GM23338 (cell line): Measurements from ENCODE around the gene OLR1. TPM values are rescaled to one million over a fixed set of nuclear protein-coding genes. Genes with fewer than 3 reads are reported as not detected.

Experiments
- ATAC-seq: fragments of 200-7000 bp; cut with Tn5 transposase; 3 replicates; pipeline ENCODE4 v1.9.1; 2020
- DNase-seq: peaks from one replicate; pipeline ENCODE4 v3.0.0-alpha.2; 2015; ENCODE audit warnings: low spot score
- H2AFZ ChIP-seq: fragments of 200-600 bp; sonication (generic); 2 replicates; pipeline ENCODE4 v1.8.0; 2016; ENCODE audit warnings: antibody characterized with exemption, mild to moderate bottlenecking, moderate library complexity
- H3F3A ChIP-seq: fragments of 200-600 bp; sonication (generic); replicated peaks from 2 replicates; pipeline ENCODE4 v1.8.0; 2017; ENCODE audit warnings: antibody characterized with exemption, mixed run types, low read depth
- H3K27ac ChIP-seq: fragments of 200-600 bp; sonication (generic); 2 replicates; pipeline ENCODE4 v1.6.1; 2016; ENCODE audit warnings: low read depth
- H3K27me3 ChIP-seq: fragments of 200-600 bp; sonication (generic); 2 replicates; pipeline ENCODE4 v1.8.0; 2016; ENCODE audit warnings: mild to moderate bottlenecking, mixed run types, moderate library complexity; ENCODE audit not compliant: insufficient read depth
- H3K36me3 ChIP-seq: fragments of 200-600 bp; sonication (generic); 2 replicates; pipeline ENCODE4 v1.8.0; 2016; ENCODE audit warnings: mild to moderate bottlenecking; ENCODE audit not compliant: insufficient read depth
- H3K4me1 ChIP-seq: fragments of 200-600 bp; sonication (generic); 2 replicates; pipeline ENCODE4 v1.8.0; 2016; ENCODE audit warnings: mild to moderate bottlenecking, moderate library complexity; ENCODE audit not compliant: insufficient read depth
- H3K4me2 ChIP-seq: fragments of 200-600 bp; sonication (generic); 2 replicates; pipeline ENCODE4 v1.7.1; 2017; ENCODE audit warnings: mixed run types
- H3K4me3 ChIP-seq: fragments of 200-600 bp; sonication (generic); 2 replicates; pipeline ENCODE4 v1.6.1; 2016; ENCODE audit warnings: mixed run types
- H3K79me2 ChIP-seq: fragments of 200-600 bp; sonication (generic); replicated peaks from 2 replicates; pipeline ENCODE4 v1.8.0; 2017; ENCODE audit warnings: mild to moderate bottlenecking; ENCODE audit not compliant: insufficient read depth
- H3K9me2 ChIP-seq: fragments of 200-600 bp; sonication (generic); 2 replicates; pipeline ENCODE4 v1.8.0; 2017; ENCODE audit not compliant: insufficient read depth
- H4K20me1 ChIP-seq: fragments of 200-600 bp; sonication (generic); replicated peaks from 2 replicates; pipeline ENCODE4 v1.8.0; 2017; ENCODE audit warnings: mild to moderate bottlenecking; ENCODE audit not compliant: insufficient read depth
- H3K27ac Mint-ChIP-seq: 2 replicates; pipeline ENCODE4 v1.8.0; 2020; ENCODE audit warnings: inconsistent platforms, mild to moderate bottlenecking, moderate library complexity, mixed read lengths
- H3K27me3 Mint-ChIP-seq: 3 replicates; pipeline ENCODE4 v1.8.0; 2022; ENCODE audit warnings: low read depth, mild to moderate bottlenecking, moderate library complexity, mixed read lengths, inconsistent platforms; ENCODE audit not compliant: insufficient read depth, poor library complexity
- H3K36me3 Mint-ChIP-seq: 3 replicates; pipeline ENCODE4 v1.8.0; 2021; ENCODE audit warnings: low read depth, mild to moderate bottlenecking, inconsistent platforms, moderate library complexity, mixed read lengths
- H3K4me1 Mint-ChIP-seq: 3 replicates; pipeline ENCODE4 v1.8.0; 2020; ENCODE audit warnings: mild to moderate bottlenecking, inconsistent platforms, mixed read lengths
- H3K4me3 Mint-ChIP-seq: 3 replicates; pipeline ENCODE4 v1.8.0; 2021; ENCODE audit warnings: moderate library complexity, mild to moderate bottlenecking, inconsistent platforms, mixed read lengths
- H3K9me3 Mint-ChIP-seq: 3 replicates; pipeline ENCODE4 v1.8.0; 2020; ENCODE audit warnings: moderate library complexity, mild to moderate bottlenecking, inconsistent platforms, mixed read lengths
- CREB1 ChIP-seq: fragments of 250-450 bp; sonication (Bioruptor Pico); IDR thresholded peaks from 2 replicates; pipeline ENCODE4 v1.5.0; 2020; ENCODE audit warnings: low read depth, mild to moderate bottlenecking, moderate library complexity
- CTCF ChIP-seq, 2 experiments: fragments of 200-600 bp in 1 of 2; sonication (generic) in 1 of 2; conservative IDR thresholded peaks; 2 replicates each; pipeline versions ENCODE4 v1.5.1 to v1.6.1; 2016 to 2017; ENCODE audit warnings: antibody characterized with exemption in 2 of 2, low read depth in 2 of 2, mild to moderate bottlenecking in 2 of 2, moderate library complexity in 1 of 2
- ETS1 ChIP-seq: IDR thresholded peaks from 2 replicates; pipeline ENCODE4 v1.6.1; 2016; ENCODE audit warnings: antibody characterized with exemption
- EZH2 ChIP-seq: fragments of 200-600 bp; sonication (generic); IDR thresholded peaks from one replicate; pipeline ENCODE4 v1.8.0; 2017; ENCODE audit warnings: antibody characterized with exemption, mild to moderate bottlenecking, low read depth; ENCODE audit not compliant: unreplicated experiment
- EZH2phosphoT487 ChIP-seq: fragments of 200-600 bp; sonication (generic); IDR thresholded peaks from one replicate; pipeline ENCODE4 v1.8.1; 2018; ENCODE audit warnings: antibody characterized with exemption; ENCODE audit not compliant: unreplicated experiment
- JUNB ChIP-seq: IDR thresholded peaks from one replicate; pipeline ENCODE4 v1.6.1; 2016; ENCODE audit warnings: antibody characterized with exemption; ENCODE audit not compliant: unreplicated experiment
- STAT1 ChIP-seq: IDR thresholded peaks from one replicate; pipeline ENCODE4 v1.6.1; 2016; ENCODE audit warnings: antibody characterized with exemption; ENCODE audit not compliant: unreplicated experiment
- ZNF114 ChIP-seq: fragments of 250-450 bp; sonication (Bioruptor Pico); IDR thresholded peaks from 2 replicates; pipeline ENCODE4 v1.5.0; 2020; ENCODE audit warnings: mild to moderate bottlenecking, moderate library complexity
- ZNF331 ChIP-seq: fragments of 250-450 bp; sonication (Bioruptor Pico); IDR thresholded peaks from 2 replicates; pipeline ENCODE4 v1.5.0; 2020; ENCODE audit warnings: low read depth, mild to moderate bottlenecking, moderate library complexity
- ZNF462 ChIP-seq: fragments of 250-450 bp; sonication (Bioruptor Pico); IDR thresholded peaks from 2 replicates; pipeline ENCODE4 v1.5.0; 2020; ENCODE audit warnings: mild to moderate bottlenecking, moderate library complexity
- polyA plus RNA-seq: library from polyadenylated mRNA; unstranded; fragments of >200 nt; fragmentation: Nextera tagmentation; extraction: Ambion mirVana; gene quantifications from 2 replicates; pipeline ENCODE4 v1.2.1, GENCODE V29; 2016
- total RNA-seq: library from RNA; depleted of rRNA; stranded (reverse); fragments of >200 nt; shearing (Covaris generic); gene quantifications from 2 replicates; pipeline ENCODE4 v1.2.3, GENCODE V29; 2014

The OLR1 gene
- total and polyA plus RNA-seq, 2 experiments from 2014 or later, result not detected

GRCh38 chr12:10220398-10221077 lies 48.6 kb upstream of the OLR1 start:
- H3K79me2 ChIP-seq, result peaks cover 26% of the 10 kb centered on the region
- Mint-ChIP-seq H3K36me3 (peaks cover 61% of the 10 kb centered on the region), H3K27ac (no peak overlapping the region), H3K4me3 (no peak overlapping the region), H3K27me3 (peaks cover 4% of the 10 kb centered on the region), H3K4me1 (peaks cover 4% of the 10 kb centered on the region), H3K9me3 (no peaks in the 10 kb centered on the region)
- peaks cover 7% of the 10 kb centered on the region for H3K4me1 ChIP-seq
- no peak overlapping the region for H3K27ac ChIP-seq
- TF ChIP-seq EZH2phosphoT487 (no peak), ZNF331 (CRISPR knock-in tag) (no peak), CTCF (conservative IDR thresholded peaks at IDR 0.05; ENCODE audit: low read depth in 2 of 2) (no peak), ZNF114 (CRISPR knock-in tag) (no peak), STAT1 (no peak), CREB1 (CRISPR knock-in tag) (no peak)
- H4K20me1 ChIP-seq, result 0 out of 2 replicates have a peak, but pooled peaks cover 5% of the 10 kb centered on the region
- ATAC-seq, result no peak
- H3K9me2 ChIP-seq, result no peaks in the 10 kb centered on the region
- H3K4me3 ChIP-seq, result no peak overlapping the region
- no peak overlapping the region for H2AFZ ChIP-seq
- H3K36me3 ChIP-seq, result peaks cover 22% of the 10 kb centered on the region
- no peak for DNase-seq
- no peaks in the 10 kb centered on the region for H3F3A ChIP-seq
- H3K4me2 ChIP-seq, result no peak overlapping the region
- no peaks in the 10 kb centered on the region for H3K27me3 ChIP-seq

- H2AFZ ChIP-seq, result no peak overlapping the region
- ATAC-seq (no peak), DNase-seq (no peak)
- H3K27ac ChIP-seq, result no peak overlapping the region
- H3K4me3 Mint-ChIP-seq, result no peak overlapping the region
- H3K4me2 ChIP-seq, result no peak overlapping the region
- no peak overlapping the region for H3K27ac Mint-ChIP-seq
- no peaks in the 10 kb centered on the region for H3K9me2 ChIP-seq
- no peaks in the 10 kb centered on the region for H3K27me3 ChIP-seq
- H4K20me1 ChIP-seq, result 0 out of 2 replicates have a peak, but pooled peaks cover 5% of the 10 kb centered on the region
- H3K4me1 Mint-ChIP-seq, result peaks cover 16% of the 10 kb centered on the region
- H3K4me1 ChIP-seq, result peaks cover 17% of the 10 kb centered on the region
- no peak overlapping the region for H3K4me3 ChIP-seq
- no peaks in the 10 kb centered on the region for H3K9me3 Mint-ChIP-seq
- H3K36me3 Mint-ChIP-seq, result peaks cover 44% of the 10 kb centered on the region
- no peaks in the 10 kb centered on the region for H3F3A ChIP-seq
- H3K79me2 ChIP-seq, result peaks cover 41% of the 10 kb centered on the region
- peaks cover 22% of the 10 kb centered on the region for H3K36me3 ChIP-seq
- peaks cover 8% of the 10 kb centered on the region for H3K27me3 Mint-ChIP-seq
- TF ChIP-seq CREB1 (CRISPR knock-in tag), result no peak
- no peak for TF ChIP-seq STAT1
- TF ChIP-seq EZH2, result no peak
- TF ChIP-seq ZNF462 (CRISPR knock-in tag), result no peak
- no peak for TF ChIP-seq JUNB
- no peak for TF ChIP-seq ETS1
Observed at GRCh38 chr12:10218021-10218420, 46.1 kb upstream of the OLR1 start.
